ENCODE measurements around the gene SLC17A1. TPM values are rescaled to one million over a fixed set of nuclear protein-coding genes. Genes with fewer than 3 reads are reported as not detected.

The SLC17A1 gene
- polyA plus RNA-seq, 1 donor, result 0.09 TPM

- H3K4me3 ChIP-seq (ENCODE audit: low read length), result no peak overlapping the region
Observed at GRCh38 chr6:25748049-25748448, 83.8 kb downstream of the SLC17A1 start.

GRCh38 chr6:25747477-25747876 lies 84.4 kb downstream of the SLC17A1 start:
- no peak overlapping the region for H3K4me3 ChIP-seq (ENCODE audit: low read length)
- H3K36me3 ChIP-seq (ENCODE audit: control insufficient read depth, insufficient read depth, low read length), result no peaks in the 10 kb centered on the region
- H3K4me1 ChIP-seq (ENCODE audit: control insufficient read depth, insufficient read depth, low read length), result peaks cover 65% of the 10 kb centered on the region
- no peaks in the 10 kb centered on the region for H3K27me3 ChIP-seq (ENCODE audit: control insufficient read depth, insufficient read depth, low read length)
- peak overlapping the region; percentile 86 for H3K27ac ChIP-seq (ENCODE audit: low read length)
- H3K9me3 ChIP-seq (ENCODE audit: control insufficient read depth, low read depth, low read length), result no peaks in the 10 kb centered on the region
- no peak for DNase-seq
- WGBS (ENCODE audit: insufficient coverage, low lambda C conversion rate), result 90% methylated on average over 2 of the region's 2 CpGs

More at GRCh38 chr6:25748049-25748448, 83.8 kb downstream of the SLC17A1 start:
- no peaks in the 10 kb centered on the region for H3K27me3 ChIP-seq (ENCODE audit: control insufficient read depth, insufficient read depth, low read length)
- no peaks in the 10 kb centered on the region for H3K9me3 ChIP-seq (ENCODE audit: control insufficient read depth, low read depth, low read length)
- H3K27ac ChIP-seq (ENCODE audit: low read length), result peak overlapping the region; percentile 86
- peaks cover 62% of the 10 kb centered on the region for H3K4me1 ChIP-seq (ENCODE audit: control insufficient read depth, insufficient read depth, low read length)
- no peaks in the 10 kb centered on the region for H3K36me3 ChIP-seq (ENCODE audit: control insufficient read depth, insufficient read depth, low read length)
- peak in 1 of 2 donors; percentile 14 for DNase-seq

- Histone ChIP-seq H3K9me3 (ENCODE audit: control insufficient read depth, low read depth, low read length) (no peaks in the 10 kb centered on the region), H3K27me3 (ENCODE audit: control insufficient read depth, insufficient read depth, low read length) (no peaks in the 10 kb centered on the region), H3K36me3 (ENCODE audit: control insufficient read depth, insufficient read depth, low read length) (no peaks in the 10 kb centered on the region), H3K4me1 (ENCODE audit: control insufficient read depth, insufficient read depth, low read length) (peaks cover 65% of the 10 kb centered on the region), H3K27ac (ENCODE audit: low read length) (no peak overlapping the region), H3K4me3 (ENCODE audit: low read length) (no peak overlapping the region)
- no CpG with 5 or more reads among the region's 1 CpG for WGBS (ENCODE audit: insufficient coverage, low lambda C conversion rate)
- peak in 1 of 2 donors; percentile 11 for DNase-seq
Observed at GRCh38 chr6:25746968-25747367, 84.9 kb downstream of the SLC17A1 start.

- Histone ChIP-seq H3K4me1 (ENCODE audit: control insufficient read depth, insufficient read depth, low read length) (peaks cover 58% of the 10 kb centered on the region), H3K27me3 (ENCODE audit: control insufficient read depth, insufficient read depth, low read length) (no peaks in the 10 kb centered on the region), H3K4me3 (ENCODE audit: low read length) (no peak overlapping the region), H3K36me3 (ENCODE audit: control insufficient read depth, insufficient read depth, low read length) (no peaks in the 10 kb centered on the region), H3K9me3 (ENCODE audit: control insufficient read depth, low read depth, low read length) (peaks cover 5% of the 10 kb centered on the region), H3K27ac (ENCODE audit: low read length) (peak overlapping the region; percentile 20)
- 33% methylated on average over 1 of the region's 4 CpGs for WGBS (ENCODE audit: insufficient coverage, low lambda C conversion rate)
- peak in 1 of 2 donors; percentile 50 for DNase-seq
Observed at GRCh38 chr6:25745836-25746235, 86.0 kb downstream of the SLC17A1 start.

- H3K27ac ChIP-seq (ENCODE audit: low read length), result peak overlapping the region; percentile 86
- H3K27me3 ChIP-seq (ENCODE audit: control insufficient read depth, insufficient read depth, low read length), result no peaks in the 10 kb centered on the region
- peaks cover 5% of the 10 kb centered on the region for H3K9me3 ChIP-seq (ENCODE audit: control insufficient read depth, low read depth, low read length)
- no peak overlapping the region for H3K4me3 ChIP-seq (ENCODE audit: low read length)
- H3K4me1 ChIP-seq (ENCODE audit: control insufficient read depth, insufficient read depth, low read length), result peaks cover 43% of the 10 kb centered on the region
- DNase-seq, result peak; percentile 82 to 92
- H3K36me3 ChIP-seq (ENCODE audit: control insufficient read depth, insufficient read depth, low read length), result no peaks in the 10 kb centered on the region
Observed at GRCh38 chr6:25743868-25744267, 88.0 kb downstream of the SLC17A1 start.

- DNase-seq, result no peak
- Histone ChIP-seq H3K36me3 (ENCODE audit: control insufficient read depth, insufficient read depth, low read length) (no peaks in the 10 kb centered on the region), H3K9me3 (ENCODE audit: control insufficient read depth, low read depth, low read length) (peaks cover 3% of the 10 kb centered on the region), H3K27ac (ENCODE audit: low read length) (no peak overlapping the region), H3K4me1 (ENCODE audit: control insufficient read depth, insufficient read depth, low read length) (no peaks in the 10 kb centered on the region), H3K27me3 (ENCODE audit: control insufficient read depth, insufficient read depth, low read length) (no peaks in the 10 kb centered on the region), H3K4me3 (ENCODE audit: low read length) (no peak overlapping the region)
Observed at GRCh38 chr6:25735261-25735660, 96.6 kb downstream of the SLC17A1 start.

Other genes with a start within 250 kb of the SLC17A1 start
- gene SCGN, start 179.8 kb downstream of the SLC17A1 start, polyA plus RNA-seq, result 36.9 TPM
- 31.2 TPM for gene SLC17A4, start 77.3 kb downstream of the SLC17A1 start, polyA plus RNA-seq
- gene SLC17A3, start 42.2 kb upstream of the SLC17A1 start, polyA plus RNA-seq, result 0.43 TPM
- gene SLC17A2, start 98.6 kb upstream of the SLC17A1 start, polyA plus RNA-seq, result 0.01 TPM
- gene TRIM38, start 130.8 kb upstream of the SLC17A1 start, polyA plus RNA-seq, result 19.4 TPM